AG09319 (cell line): ENCODE results near the gene FSD1L.

Experiments
- DNase-seq: peaks from one replicate; pipeline ENCODE4 v3.0.0-alpha.2; 2010; ENCODE audit warnings: low read depth; ENCODE audit errors: extremely low read depth
- TF ChIP-seq, protein P1 (sequence below): IDR thresholded peaks from 2 replicates; pipeline ENCODE4 v1.5.1; 2011; ENCODE audit warnings: low read depth, mild to moderate bottlenecking, inconsistent platforms, low read length, moderate library complexity

FSD1L gene

DNA sequence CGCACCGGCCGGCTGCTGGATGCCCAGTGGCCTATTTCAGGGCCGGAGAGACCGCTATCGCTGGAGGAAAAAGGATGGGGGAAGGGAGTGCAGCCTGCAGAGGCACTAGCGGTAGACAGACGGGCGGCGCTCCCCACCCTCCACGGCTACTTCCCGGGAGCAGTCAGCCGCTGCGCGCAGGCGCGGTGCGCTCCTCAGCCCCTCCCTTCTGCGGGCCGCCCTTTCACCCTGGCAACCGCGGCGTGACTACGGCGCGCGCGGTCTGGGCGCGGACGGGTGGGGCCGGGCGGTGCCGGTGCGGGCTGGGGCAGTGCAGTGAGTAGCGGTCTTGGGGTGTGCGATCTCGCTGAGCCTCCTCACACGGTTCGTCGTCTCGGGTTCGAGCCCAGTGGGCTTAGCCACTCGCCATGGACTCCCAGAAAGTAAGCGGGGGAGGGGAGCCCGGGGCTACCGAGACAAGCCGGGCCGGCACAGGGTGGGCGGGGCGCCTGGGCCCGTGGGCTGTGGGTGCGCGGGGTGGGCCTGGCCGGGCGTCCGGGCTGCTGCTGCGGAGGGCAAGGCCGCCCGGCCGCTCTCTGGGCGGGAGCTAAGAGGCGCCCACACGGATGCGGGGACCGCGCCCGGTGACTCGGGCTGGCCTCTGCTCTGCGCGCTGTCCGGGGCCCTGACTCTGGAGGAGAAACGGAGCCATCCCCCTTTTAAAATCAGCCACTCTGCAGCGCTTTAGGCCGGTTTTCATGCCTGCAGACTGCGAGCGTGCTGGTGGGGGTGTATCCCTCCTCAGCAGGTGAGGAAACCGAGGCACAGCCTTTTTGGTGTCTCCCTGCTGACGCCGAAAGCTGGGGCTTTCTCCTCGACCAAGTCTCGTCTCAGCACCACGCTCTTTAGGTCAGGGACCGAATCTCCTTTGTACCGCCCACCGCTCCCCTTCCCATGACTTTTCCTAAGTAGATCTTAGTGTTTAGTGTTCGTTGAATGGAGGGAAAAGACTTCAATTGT, at the start of gene FSD1L:
Gene FSD1L (plus strand): TSS at position 221 of the 999 bp plus-strand sequence. CDS start 187 bp downstream, at position 408.
- TF ChIP-seq, protein P1, sequence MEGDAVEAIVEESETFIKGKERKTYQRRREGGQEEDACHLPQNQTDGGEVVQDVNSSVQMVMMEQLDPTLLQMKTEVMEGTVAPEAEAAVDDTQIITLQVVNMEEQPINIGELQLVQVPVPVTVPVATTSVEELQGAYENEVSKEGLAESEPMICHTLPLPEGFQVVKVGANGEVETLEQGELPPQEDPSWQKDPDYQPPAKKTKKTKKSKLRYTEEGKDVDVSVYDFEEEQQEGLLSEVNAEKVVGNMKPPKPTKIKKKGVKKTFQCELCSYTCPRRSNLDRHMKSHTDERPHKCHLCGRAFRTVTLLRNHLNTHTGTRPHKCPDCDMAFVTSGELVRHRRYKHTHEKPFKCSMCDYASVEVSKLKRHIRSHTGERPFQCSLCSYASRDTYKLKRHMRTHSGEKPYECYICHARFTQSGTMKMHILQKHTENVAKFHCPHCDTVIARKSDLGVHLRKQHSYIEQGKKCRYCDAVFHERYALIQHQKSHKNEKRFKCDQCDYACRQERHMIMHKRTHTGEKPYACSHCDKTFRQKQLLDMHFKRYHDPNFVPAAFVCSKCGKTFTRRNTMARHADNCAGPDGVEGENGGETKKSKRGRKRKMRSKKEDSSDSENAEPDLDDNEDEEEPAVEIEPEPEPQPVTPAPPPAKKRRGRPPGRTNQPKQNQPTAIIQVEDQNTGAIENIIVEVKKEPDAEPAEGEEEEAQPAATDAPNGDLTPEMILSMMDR = peak; percentile 13
- DNase-seq = peak; percentile 80

DNA sequence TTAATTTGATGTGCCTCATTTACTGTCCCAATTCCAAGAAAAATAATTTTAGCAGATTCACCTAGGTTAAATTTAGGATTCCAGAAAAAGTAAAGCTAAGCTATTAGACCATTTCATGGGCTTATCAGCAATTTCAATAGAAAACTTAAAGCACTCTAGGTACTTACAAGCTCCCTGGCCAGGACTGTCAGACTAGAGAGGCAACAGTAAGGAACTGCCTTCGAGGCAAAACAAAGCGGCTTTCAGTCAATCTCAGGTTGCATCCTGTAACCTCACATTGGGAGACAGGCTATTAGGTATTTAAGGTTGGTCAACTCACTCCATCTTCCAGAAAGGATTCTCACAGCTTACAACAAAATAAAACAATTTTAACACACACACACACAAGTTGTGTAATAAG, 48.7 kb upstream of the FSD1L start:
- no peak for DNase-seq
- TF ChIP-seq, protein P1 = no peak

DNA sequence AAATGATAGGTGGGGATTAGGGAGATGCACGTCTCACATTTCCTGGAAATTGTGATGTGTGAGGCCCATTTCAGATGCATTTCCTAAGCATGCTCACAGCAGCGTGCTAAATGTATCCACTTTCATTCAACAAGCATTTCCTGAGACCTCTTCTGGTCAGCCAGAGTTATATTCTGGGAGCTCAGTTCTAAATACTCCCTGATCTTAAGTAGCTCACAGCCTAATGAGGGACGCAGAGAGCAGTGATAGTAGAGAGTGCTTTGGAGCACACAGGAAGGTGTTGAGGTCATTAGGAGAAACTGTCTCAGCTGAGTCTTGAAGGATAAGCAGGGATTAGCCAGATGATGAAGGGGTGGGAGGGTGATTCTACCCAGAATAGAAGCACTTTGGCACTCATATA, 46.2 kb upstream of the FSD1L start:
- DNase-seq = no peak
- TF ChIP-seq, protein P1 = peak; percentile 11

DNA sequence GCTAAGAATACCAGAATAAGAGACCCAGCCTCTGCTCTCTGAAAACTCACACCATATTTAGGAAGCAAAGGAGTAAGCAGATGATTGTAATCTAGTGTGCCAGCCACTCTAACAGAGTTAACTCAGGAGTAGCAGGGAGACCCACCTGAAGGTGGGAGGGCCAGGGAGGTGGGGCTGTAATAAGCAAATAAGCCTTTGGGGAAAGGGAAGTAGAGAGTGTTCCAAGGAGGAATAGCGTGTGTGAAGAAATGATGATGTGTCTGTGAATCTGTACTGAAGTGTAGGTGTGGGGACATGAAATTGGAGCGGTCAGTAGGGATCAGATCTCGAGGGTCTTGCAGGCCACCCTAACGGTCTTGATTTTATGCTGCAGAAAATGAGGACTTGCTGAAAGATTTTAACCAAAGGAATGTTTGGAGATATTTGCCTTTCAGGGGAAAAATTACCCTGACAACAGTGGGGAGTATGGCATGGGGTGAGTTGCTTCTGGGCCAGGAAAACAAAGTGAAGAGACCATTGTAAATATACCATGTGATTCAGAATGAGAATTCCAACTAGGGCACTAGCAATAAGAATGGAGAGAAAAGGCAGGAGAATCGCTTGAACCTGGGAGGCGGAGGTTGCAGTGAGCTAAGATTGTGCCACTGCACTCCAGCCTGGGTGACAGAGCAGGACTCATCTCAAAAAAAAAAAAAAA, 44.1 kb upstream of the FSD1L start:
- no peak for DNase-seq
- TF ChIP-seq, protein P1 = no peak

DNA sequence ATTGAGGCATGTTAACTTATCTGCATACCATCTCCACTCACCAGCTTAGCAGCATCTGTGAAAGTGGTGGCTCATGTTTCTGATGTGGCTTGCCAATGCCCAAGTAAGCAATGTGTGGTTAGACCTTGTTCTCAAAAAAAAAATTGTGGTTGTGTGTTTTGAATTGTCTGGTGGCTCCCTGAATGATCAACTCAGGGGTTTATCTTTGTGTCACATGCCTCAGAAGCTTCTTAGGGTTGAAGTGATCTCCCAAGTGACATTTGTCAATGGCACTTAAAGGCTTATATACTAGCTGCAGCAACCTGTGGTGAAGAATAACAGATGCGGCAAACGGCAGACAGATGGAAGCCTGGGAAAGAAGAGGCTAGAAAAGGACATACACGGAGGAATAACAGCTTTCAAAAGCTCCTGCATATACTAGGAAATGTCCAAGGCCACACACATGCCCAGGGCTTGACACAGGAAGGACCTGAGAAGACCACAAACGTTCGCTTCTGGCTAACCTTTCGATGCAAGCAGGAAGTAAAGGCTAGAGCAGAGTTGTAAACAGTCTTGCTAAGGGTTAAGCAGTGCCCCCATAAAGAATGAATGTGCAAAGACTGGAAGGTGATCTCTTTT, 42.2 kb upstream of the FSD1L start:
- no peak for DNase-seq
- TF ChIP-seq, protein P1 = no peak

DNA sequence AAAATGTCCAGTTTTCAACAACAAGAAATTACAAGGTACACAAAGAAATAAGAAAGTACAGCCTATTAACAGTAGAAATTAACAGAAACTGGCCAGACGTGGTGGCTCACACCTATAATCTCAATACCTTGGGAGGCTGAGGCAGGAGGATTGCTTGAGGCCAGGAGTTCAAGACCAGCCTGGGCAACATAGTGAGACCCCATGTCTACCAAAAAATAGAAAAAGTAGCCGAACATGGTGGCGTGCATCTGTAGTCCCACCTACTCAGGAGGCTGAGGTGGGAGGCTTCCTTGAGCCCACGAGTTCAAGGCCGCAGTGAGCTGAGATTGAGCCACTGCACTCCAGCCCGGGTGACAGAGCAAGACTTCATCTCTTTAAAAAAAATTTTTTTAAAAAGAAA, 41.5 kb upstream of the FSD1L start:
- no peak for DNase-seq
- TF ChIP-seq, protein P1 = no peak
